GM12874 (cell line): ENCODE data around the gene CHRNA9.

Experiments used
- TF ChIP-seq, protein P1 (sequence below): IDR thresholded peaks from 2 replicates; pipeline ENCODE4 v1.5.1; 2011; ENCODE audit warnings: low read depth, mild to moderate bottlenecking, control low read depth, low read length, moderate library complexity; ENCODE audit not compliant: insufficient read depth

The CHRNA9 gene

GRCh38 chr4:40403081-40403480 lies 67.9 kb downstream of the CHRNA9 start:
- TF ChIP-seq, protein P1, sequence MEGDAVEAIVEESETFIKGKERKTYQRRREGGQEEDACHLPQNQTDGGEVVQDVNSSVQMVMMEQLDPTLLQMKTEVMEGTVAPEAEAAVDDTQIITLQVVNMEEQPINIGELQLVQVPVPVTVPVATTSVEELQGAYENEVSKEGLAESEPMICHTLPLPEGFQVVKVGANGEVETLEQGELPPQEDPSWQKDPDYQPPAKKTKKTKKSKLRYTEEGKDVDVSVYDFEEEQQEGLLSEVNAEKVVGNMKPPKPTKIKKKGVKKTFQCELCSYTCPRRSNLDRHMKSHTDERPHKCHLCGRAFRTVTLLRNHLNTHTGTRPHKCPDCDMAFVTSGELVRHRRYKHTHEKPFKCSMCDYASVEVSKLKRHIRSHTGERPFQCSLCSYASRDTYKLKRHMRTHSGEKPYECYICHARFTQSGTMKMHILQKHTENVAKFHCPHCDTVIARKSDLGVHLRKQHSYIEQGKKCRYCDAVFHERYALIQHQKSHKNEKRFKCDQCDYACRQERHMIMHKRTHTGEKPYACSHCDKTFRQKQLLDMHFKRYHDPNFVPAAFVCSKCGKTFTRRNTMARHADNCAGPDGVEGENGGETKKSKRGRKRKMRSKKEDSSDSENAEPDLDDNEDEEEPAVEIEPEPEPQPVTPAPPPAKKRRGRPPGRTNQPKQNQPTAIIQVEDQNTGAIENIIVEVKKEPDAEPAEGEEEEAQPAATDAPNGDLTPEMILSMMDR = no peak
